Stimulated activated CD4-positive, alpha-beta T cell treated with anti-CD3 and anti-CD28 coated beads, TNF-alpha, amount 100 ng/mL, for 24 hours (primary cell): ENCODE results near the gene KSR1.
"Not testable (repeated sequence)": the region's sequence is repeated elsewhere in the genome, so short reads cannot be mapped to it uniquely, and the experiment has no call there.

Source experiments
- DNase-seq, 3 experiments: peaks; one replicate each; pipeline ENCODE4 v3.0.0-alpha.2; 2020; ENCODE audit warnings: low read depth in 3 of 3

KSR1 gene

DNA sequence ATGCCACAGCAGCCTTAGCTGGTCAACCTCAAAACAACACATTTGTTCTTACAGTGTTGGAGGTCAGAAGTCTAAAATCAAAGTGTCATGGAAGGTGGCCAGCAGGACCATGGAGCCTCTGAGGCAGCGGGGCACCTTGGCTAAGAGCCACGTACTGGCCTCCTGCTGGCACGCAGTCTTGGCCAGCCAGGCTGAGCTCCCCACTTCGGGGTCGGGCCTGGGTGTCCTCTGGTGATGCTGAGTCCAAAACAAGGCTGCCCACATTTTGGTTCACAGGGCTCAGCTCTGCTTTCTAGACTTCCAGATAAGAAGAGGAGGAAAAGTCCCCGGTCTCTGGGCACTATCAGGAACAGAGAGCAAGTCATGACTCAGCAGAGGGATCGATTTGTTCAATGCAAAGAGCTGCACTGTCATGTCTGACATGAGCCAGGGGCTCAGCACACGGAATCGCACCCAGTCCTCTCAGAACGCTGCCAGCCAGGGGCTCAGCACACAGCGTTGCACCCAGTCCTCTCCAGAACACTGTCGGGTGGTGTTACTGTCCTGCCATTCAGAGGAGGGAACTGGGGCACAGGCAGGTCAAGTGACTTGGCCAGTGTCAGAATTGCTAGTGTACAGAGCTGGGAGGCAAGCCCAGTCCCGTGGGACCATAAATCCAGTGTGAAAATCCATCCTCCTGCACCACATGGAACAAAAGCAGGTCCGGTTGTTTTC, 177.2 kb downstream of the KSR1 start:
- DNase-seq = no peak

DNA sequence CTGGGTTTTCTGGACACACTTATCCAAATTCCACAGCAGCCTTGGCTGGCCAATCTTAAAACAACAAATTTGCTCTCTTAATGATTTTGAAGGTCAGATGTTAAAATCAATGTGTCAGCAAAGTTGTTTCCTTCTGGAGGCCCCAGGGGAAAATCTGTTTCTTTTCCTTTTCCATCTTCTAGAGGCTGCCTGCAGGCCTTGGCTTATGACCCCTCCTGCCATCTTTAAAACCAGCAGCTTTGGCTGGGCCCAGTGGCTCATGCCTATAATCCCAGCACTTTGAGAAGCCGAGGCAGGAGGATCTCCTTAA, 177.7 kb downstream of the KSR1 start:
- no peak for DNase-seq

DNA sequence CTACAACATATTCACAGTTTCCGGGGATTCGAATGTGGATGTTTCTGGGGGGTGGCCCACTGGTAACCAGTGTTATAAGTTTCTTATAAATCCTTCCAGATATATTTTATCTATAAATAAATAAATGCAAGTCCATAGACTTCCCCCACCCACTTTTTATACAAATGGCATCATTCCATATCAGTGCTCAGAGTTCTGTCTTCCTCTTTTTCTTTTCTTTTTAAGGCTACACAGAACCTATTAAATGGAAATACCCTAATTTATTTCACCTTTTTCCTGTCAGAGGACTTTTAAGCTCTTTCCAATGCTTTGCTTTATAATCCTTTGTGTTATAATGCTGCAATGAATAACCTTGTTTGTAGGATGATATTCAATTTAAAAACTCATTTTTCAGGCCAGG, 178.5 kb downstream of the KSR1 start:
- no peak for DNase-seq

DNA sequence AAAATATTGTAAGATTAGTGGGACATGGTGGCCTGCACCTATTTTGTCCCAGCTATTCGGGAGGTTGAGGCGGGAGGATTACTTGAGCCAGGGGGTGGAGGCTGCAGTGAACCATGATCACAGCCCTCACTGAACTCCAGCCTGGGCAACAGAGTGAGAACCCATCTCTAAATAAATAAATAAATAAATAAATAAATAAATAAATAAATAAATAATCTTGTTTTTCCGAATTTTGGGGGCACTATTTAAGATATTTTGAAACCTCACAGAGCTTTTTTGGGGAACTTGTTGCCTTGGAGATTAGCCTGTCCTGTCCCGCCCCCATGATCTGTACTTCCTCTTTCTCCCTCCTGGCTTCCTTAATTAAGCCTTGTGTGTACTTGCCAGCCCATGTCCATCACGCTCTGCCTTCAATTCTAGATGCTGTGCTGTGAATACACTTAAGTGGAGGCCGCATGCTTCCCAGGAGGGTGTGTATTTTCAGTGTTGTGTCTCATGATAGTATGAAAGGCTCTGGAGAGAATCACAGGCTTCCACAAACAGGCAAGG, 179.1 kb downstream of the KSR1 start:
- no peak for DNase-seq

DNA sequence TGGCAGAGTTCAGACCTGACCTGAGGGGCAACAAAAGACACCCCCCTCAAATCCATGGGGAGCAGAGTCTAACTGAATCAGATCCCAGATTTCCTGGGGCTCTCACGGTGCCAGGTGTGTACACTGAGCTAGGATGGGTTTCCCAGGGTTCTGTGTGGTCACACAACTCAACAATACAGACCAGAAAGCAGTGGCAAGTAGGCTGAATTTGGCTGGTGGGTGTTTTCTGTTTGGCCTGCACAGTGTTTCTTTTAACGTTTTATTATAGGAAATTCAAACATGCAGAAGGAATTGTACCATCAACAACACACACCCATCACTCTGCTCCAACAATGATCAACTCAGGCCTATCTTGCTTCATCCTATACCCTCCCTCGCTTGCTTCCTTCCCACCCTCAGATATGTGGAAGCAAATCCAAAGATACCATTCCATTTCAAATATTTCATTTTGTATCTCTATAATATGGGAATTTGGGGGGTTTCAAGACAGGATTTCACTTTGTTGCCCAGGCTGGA, 179.8 kb downstream of the KSR1 start:
- not testable (repeated sequence) for DNase-seq

DNA sequence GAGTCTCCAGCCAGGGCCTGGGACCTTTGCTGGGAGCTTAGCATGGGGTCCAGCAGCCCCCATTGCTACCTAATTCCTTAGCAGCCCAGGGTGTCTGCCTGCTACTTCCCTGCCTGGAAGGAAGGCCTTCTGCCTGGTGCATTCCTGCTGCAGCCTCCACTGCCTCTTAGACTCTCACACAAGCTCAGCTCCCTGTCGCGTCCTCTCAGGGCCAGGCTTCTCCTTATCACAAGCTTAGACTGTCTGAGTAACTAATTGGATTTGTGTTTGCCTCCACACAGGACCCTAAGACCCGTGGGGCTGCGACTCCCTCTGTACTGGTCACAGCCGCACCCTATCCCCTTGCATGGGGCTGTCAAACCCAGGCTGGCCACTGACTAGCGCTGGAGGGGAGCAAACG, 181.6 kb downstream of the KSR1 start:
- DNase-seq = not testable (repeated sequence)

DNA sequence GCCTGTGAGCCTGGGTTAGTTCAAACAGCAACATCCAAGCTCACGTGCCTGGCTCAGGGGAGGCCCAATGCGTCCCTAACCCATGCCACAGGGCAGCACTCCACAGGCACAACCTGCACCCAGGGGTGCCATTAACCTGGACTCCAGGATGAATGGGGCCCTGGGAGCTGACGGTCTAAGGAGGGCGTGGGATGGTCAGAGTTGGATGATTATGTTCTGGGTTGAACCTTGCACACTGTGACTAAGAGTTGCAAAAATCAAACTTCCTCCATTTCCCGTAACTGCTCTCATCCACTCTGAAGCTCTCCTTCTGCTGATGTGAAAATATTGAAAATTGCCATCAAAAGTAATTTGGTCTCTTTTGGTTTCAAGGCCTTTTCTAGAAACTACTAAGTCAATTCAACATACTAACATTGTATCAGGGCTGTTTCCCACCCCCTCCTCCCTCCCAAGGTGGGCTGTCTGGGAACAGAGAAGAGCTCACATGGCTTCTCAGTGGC, 182.2 kb downstream of the KSR1 start:
- DNase-seq = not testable (repeated sequence)

DNA sequence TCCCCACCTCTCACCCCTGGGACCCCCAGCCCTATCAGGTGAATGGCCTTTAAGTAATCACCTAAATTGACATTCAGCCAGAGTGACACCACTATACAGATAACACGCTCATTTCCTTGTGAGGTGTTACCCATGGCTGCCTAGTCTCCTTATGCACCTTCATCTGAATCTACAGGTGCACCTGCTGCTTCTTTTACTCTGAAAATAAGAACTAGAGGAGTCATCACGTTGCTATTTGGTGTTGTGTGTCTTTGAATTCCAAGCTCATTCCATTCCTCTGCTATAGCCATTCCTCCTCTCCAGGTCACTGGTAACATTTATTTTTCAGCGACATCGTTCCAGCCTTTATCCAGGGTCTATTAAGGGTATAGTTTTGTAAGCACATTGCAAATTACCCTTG, 184.5 kb downstream of the KSR1 start:
- DNase-seq = no peak

DNA sequence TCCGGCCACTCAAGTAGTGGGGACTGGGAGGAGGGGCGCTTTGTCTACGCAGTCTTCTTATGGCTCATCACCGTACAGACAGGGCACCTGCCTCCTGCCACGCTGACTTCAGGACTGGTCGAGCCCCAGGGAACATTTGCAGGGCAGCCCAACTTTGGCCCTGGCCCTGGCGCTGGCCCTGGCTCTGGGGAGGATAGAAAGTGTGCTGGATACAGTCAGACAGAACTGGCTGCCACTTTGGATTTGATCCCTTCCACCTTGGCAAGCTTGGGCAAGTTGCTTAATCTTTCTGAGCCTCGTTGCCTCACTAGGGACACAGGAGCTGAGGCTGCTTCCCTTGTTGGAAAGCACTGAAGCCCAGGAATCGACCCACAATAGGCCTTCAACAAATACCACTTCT, 188.3 kb downstream of the KSR1 start:
- no peak for DNase-seq

DNA sequence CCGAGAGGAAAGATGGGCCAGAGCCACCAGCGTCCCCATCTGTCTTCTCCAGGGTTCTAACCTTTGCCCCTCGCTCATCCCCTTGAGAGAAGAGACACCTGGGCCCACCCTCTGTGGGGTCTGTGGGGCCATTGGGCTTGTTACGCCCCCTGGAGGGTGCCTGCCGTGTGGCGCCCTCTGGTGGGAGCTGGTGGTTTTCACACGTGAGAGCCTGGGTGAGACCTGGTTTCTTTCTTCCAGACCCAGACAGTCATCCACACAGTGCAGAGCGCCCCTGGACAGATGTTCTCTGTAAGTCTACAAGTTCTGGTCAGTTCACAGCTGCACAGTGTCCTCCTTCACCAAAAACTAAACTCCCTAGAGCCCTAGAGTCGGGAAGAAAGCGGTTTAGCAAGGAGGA, 189.4 kb downstream of the KSR1 start:
- not testable (repeated sequence) for DNase-seq

DNA sequence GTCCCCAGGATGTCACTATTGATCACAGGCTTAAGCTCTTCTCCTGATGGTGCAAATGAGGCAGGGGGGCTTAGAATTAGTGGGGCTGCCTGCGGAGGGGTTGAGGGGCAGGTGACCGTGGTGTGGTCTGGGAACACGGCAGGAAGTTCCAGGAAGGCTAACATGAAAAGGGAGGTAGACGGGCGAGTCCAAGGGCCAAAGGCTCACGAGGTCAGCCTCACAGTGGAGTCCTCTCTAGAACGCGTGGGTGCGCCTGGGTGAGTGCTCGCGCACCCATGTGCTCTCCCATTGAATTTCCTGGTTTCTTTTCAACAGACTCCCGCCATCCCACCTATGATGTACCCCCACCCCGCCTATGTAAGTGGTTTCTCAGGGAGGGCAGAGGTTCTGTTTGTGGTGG, 190.0 kb downstream of the KSR1 start:
- DNase-seq = no peak

DNA sequence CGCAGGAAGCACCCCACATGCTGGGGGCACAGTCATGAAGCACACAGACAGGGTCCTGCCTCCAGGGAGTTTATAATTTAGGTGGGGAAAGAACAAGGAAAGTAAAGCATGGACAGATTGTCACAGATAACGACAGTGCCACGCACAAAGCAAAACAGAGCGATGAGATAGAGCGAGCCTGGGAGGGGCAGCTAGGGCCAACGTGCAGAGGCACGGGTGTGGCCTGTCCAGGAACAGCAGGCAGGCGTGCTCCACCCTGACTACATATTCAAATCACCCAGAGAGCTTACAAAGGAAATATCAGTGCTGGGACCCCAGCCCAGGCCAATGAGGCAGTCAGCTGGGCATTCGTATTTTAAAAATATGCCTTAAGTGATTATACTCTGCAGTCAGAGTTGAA, 191.5 kb downstream of the KSR1 start:
- no peak for DNase-seq

DNA sequence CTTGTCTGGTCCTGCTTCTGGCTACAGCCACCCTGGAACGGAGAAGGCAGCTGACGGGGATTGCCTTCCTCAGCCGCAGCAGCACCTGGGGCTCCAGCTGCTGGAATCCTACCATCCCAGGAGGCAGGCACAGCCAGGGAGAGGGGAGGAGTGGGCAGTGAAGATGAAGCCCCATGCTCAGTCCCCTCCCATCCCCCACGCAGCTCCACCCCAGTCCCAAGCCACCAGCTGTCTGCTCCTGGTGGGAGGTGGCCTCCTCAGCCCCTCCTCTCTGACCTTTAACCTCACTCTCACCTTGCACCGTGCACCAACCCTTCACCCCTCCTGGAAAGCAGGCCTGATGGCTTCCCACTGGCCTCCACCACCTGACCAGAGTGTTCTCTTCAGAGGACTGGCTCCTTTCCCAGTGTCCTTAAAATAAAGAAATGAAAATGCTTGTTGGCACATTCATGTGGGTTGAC, 192.9 kb downstream of the KSR1 start:
- DNase-seq = not testable (repeated sequence)

DNA sequence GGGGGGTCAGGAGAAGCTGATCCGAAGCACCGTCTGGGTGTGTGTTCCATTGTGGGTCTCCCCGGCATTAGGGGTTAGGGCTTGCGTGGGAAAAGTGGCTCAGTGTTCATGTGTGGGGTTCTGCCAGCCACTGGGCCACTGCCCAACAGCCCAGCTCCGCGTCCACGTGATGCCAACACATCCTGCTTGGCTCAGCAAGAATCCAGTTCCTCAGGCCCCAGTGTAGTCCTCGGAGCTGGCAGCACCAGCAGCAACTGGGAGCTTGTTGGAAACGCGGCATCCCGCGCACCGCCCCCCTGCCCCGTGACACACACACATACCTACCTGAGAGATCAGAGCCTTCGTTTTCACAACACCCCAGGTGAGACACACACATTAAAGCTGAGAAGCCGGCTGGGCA, 193.7 kb downstream of the KSR1 start:
- DNase-seq = no peak

DNA sequence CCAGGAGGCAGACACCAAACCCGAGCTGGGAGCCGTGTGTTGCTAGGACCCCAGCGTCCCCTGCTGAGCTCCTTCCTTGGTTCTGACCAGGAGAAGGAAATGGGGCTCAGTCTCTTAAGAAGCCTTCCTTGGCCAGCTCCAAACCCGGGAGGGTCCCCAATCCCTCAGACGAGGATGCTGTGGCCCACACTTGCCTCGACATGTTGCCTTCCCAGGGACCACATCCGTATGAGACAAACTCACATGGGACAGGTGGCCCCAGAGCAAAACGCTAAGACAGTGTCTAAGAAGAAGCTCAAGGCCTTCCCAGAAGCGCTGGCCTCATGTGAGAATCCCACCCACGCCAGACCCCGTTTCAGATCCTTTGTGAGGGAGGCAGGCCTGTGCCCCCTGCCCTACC, 194.6 kb downstream of the KSR1 start:
- no peak for DNase-seq

DNA sequence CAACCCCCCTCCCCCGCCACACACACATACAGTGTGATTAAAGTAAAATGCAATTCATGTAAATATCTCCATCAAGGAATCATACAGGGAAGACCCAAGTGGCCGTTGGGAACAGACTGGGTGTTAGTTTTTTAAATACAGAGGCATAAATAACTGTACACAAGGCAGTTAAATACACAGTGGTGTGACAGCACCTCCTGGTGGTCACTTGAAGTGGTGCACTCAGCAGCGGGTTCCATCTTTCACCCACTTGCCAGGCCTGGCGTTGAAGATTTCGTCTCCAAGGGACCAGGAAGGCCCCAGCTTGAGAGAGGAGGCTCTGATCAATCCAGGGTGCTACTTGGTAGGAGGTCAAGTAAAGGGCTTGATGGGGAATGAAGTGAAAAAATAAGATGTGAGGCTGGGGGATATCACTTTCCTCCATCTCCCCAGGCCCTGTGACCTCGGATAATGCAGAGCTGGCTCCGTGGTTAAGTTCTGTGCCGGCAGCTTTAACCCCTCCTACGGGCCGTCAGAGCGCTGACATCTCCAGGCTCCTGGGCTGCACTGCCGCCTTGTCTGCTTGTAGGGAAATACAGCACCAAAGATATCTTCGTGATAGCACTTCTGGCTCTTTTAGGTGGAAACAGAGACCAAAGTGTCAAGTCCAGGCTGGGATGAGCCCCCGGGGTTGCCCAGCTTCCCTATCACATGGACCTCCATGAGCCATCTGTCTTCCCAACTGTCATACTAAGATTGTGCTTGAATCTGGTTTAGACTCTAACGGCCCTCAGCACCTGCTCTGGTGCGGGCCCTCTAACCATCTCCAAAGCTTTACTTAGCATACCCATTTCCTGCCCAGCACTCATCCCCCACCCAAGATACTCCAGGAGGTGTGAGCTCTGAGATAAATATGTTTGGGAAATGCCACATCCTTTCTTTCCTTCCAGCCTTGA, 195.4 kb downstream of the KSR1 start:
- peak; percentile 46 to 70 (median 50) for DNase-seq

DNA sequence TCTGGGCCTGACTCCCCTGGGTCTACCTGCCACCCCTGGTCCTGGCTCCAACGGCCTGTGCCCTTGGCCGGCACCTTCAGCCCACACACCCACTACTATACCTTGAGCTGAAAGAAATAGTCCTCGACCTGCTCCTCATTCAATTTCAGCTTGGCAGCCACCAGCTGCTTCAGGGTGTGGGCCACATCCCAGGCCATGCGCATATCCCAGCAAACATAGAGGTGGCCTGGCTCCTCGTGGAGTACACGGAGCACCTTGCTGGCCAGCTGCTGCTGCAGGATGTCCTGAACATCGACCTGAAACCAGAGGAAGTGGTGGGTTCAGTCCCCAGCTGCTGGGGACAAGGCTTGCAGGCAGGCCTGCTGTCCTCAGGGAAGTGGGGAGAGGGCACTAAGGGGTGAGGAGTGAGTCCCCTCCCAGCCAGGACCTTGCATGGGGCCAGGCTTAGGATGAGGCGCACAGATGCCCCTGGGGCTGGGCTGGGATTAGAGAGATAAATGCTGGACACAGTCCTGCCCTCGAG, 197.3 kb downstream of the KSR1 start:
- DNase-seq = not testable (repeated sequence)

DNA sequence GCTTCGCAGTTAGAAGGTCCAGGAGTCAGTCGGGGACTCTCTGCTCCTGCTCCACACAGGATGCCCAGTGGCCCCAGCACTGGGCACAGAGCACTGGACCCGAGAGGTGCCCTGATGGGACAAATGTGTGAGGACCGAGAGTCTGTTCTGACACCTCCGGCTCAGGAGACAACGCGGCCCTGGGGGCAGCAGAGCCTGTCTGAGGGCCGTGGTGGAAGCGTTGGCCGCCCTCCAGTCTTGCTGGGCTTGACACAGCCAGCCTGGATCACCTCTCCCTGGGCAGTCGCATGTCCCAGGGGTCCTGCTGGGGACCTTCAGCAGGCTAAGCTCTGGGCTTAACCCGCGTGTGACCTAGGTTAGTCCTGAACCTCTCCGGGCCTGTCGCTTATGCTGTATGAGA, 197.9 kb downstream of the KSR1 start:
- no peak for DNase-seq

DNA sequence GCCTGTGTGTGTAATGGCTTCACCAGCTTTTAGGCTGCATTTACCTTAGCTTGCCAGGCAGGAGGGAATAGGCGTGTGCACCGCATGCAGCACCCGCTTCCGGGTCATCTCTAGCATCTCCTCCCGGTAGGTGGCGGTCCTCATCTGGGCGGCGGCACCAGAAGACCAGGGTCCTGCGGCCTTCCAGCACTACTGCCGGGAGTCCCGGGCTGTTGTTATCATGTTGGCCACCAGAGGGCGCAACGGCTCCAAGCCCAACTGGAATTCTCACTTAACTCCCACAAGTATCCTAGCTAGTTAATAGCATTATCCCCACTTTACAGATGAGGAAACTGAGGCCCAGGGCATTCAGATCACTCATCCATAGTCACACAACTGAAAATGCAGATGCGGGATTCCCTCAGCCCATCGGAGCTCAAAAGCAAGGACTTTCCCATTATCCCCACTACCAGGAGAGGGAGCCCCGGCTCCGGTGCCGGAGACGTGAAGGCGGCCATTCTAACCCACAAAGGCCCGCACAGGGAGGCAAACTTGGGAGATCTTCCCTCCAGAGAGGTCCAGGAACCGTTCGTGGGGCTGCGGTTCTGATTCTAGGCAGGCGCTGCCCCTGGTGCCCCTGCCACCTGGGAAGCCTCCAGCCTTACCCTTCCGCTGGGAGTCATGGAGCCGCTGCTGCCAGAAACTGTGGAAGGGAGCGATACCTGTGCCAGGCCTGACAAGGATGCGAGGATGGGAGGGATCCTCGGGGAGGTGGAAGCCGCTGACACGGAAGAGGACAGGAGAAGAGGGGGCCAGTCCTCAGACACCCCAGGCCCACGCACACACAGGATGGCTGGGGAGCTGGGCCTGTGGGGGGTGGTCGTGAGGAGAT, 198.6 kb downstream of the KSR1 start:
- peak; percentile 37 to 75 (median 45) for DNase-seq

DNA sequence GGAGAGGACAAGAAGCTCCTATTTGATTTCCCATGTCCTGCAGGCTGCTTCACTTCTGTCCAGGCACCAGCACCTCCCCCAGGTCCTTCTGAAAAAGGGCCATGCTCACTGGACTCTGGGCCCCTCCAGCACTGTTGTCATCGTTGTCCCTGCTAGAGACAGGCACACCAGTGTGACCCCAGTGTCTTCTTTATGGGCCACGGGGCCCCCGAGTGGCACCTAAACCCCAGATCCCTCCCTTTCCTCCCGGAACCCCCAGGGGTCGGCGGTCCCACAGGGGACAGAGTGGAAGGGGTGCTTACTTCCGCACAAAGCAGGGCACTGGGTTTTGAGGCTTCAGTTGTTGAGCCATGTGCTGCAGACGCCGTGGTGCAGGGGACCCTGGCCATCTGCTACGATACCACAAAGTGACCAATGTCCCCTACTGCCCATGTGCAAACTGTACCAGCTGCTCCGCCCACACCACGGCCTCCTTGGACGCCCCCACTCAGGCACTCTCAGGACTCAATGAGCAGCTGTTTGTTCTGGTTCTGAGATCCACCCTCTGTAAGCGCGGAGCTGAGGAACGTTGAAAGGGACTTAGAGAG, 199.4 kb downstream of the KSR1 start:
- not testable (repeated sequence) for DNase-seq

DNA sequence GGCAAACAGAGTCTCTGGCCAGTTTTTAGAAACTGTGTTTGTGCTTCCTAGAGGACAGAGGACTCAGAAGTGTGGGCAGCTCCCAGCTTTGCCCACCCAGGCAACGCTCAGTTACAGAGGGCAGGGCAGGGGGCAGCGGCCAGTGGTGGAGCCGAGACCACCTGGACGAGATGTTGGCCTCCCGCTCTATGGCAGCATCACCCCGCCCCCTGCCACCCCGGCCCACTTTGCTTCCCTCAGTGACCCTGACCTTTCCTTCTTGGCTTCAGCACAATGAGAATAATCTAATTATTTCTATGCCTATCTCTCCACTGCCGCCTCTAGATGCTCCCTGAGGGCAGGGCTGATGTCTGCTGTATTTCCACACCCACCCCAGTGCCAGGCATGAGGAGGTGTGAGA, 200.4 kb downstream of the KSR1 start:
- DNase-seq = not testable (repeated sequence)
